Activated T-cell treated with anti-CD3 and anti-CD28 coated beads, Interleukin-2, amount 50 U/mL, for 24 hours (primary cell): Measurements from ENCODE around the gene PHETA1.

ENCODE experiments used
- DNase-seq: peaks from one replicate; pipeline ENCODE4 v3.0.0-alpha.2; 2020
- H3K27ac Mint-ChIP-seq: 2 replicates; pipeline ENCODE4 v1.8.0; 2020; ENCODE audit warnings: mild to moderate bottlenecking, mixed read lengths
- H3K27me3 Mint-ChIP-seq: 2 replicates; pipeline ENCODE4 v1.8.0; 2020; ENCODE audit warnings: mixed read lengths
- H3K36me3 Mint-ChIP-seq: 2 replicates; pipeline ENCODE4 v1.8.0; 2020; ENCODE audit warnings: low read depth, mixed read lengths
- H3K4me1 Mint-ChIP-seq: 2 replicates; pipeline ENCODE4 v1.8.0; 2020; ENCODE audit warnings: low read depth, mixed read lengths
- H3K4me3 Mint-ChIP-seq: 2 replicates; pipeline ENCODE4 v1.8.0; 2020; ENCODE audit warnings: mild to moderate bottlenecking, moderate library complexity, mixed read lengths
- H3K9me3 Mint-ChIP-seq: 2 replicates; pipeline ENCODE4 v1.8.0; 2020; ENCODE audit warnings: mixed read lengths

The PHETA1 gene

GRCh38 chr12:111318450-111318849 lies 50.4 kb downstream of the PHETA1 start:
- DNase-seq = no peak
- Mint-ChIP-seq H3K9me3 (no peaks in the 10 kb centered on the region), H3K36me3 (no peaks in the 10 kb centered on the region), H3K4me3 (no peak overlapping the region), H3K4me1 (peaks cover 5% of the 10 kb centered on the region), H3K27me3 (peaks cover 14% of the 10 kb centered on the region), H3K27ac (no peak overlapping the region)

- DNase-seq = no peak
- Mint-ChIP-seq H3K4me3 (no peak overlapping the region), H3K36me3 (no peaks in the 10 kb centered on the region), H3K27me3 (peaks cover 14% of the 10 kb centered on the region), H3K4me1 (peaks cover 5% of the 10 kb centered on the region), H3K27ac (no peak overlapping the region), H3K9me3 (no peaks in the 10 kb centered on the region)
Measured at GRCh38 chr12:111316671-111317070, 52.2 kb downstream of the PHETA1 start.

- no peak for DNase-seq
- H3K9me3 Mint-ChIP-seq = no peaks in the 10 kb centered on the region
- peaks cover 5% of the 10 kb centered on the region for H3K4me1 Mint-ChIP-seq
- H3K27me3 Mint-ChIP-seq = peaks cover 14% of the 10 kb centered on the region
- H3K4me3 Mint-ChIP-seq = no peak overlapping the region
- no peaks in the 10 kb centered on the region for H3K36me3 Mint-ChIP-seq
- H3K27ac Mint-ChIP-seq = no peak overlapping the region
Measured at GRCh38 chr12:111314953-111315539, 53.8 kb downstream of the PHETA1 start.

GRCh38 chr12:111313833-111314259 lies 55.0 kb downstream of the PHETA1 start:
- H3K36me3 Mint-ChIP-seq = no peaks in the 10 kb centered on the region
- H3K9me3 Mint-ChIP-seq = no peaks in the 10 kb centered on the region
- H3K4me3 Mint-ChIP-seq = no peak overlapping the region
- no peak overlapping the region for H3K27ac Mint-ChIP-seq
- H3K27me3 Mint-ChIP-seq = peaks cover 14% of the 10 kb centered on the region
- H3K4me1 Mint-ChIP-seq = peaks cover 11% of the 10 kb centered on the region
- peak; percentile 83 for DNase-seq

- no peak for DNase-seq
- Mint-ChIP-seq H3K4me3 (no peak overlapping the region), H3K36me3 (no peaks in the 10 kb centered on the region), H3K9me3 (no peaks in the 10 kb centered on the region), H3K4me1 (peaks cover 11% of the 10 kb centered on the region), H3K27ac (no peak overlapping the region), H3K27me3 (peaks cover 14% of the 10 kb centered on the region)
Measured at GRCh38 chr12:111312708-111313107, 56.2 kb downstream of the PHETA1 start.

GRCh38 chr12:111312016-111312415 lies 56.9 kb downstream of the PHETA1 start:
- no peaks in the 10 kb centered on the region for H3K36me3 Mint-ChIP-seq
- H3K4me3 Mint-ChIP-seq = no peak overlapping the region
- no peak for DNase-seq
- H3K27ac Mint-ChIP-seq = no peak overlapping the region
- peaks cover 11% of the 10 kb centered on the region for H3K27me3 Mint-ChIP-seq
- H3K9me3 Mint-ChIP-seq = no peaks in the 10 kb centered on the region
- peaks cover 11% of the 10 kb centered on the region for H3K4me1 Mint-ChIP-seq

- Mint-ChIP-seq H3K4me3 (no peak overlapping the region), H3K4me1 (peaks cover 11% of the 10 kb centered on the region), H3K36me3 (no peaks in the 10 kb centered on the region), H3K27me3 (peaks cover 8% of the 10 kb centered on the region), H3K27ac (no peak overlapping the region), H3K9me3 (no peaks in the 10 kb centered on the region)
- no peak for DNase-seq
Measured at GRCh38 chr12:111311011-111311410, 57.9 kb downstream of the PHETA1 start.
